Measurements from ENCODE around the gene PLEKHM3.

Gene PLEKHM3

GRCh38 chr2:207849443-207849842 is 175.9 kb downstream of the PLEKHM3 start:
- no peaks in the 10 kb centered on the region for H3K9me3 ChIP-seq (ENCODE audit: insufficient read depth, low read length)
- H3K4me2 ChIP-seq (ENCODE audit: low read depth, low read length, poor library complexity, severe bottlenecking): no peak overlapping the region
- H3K27ac ChIP-seq (ENCODE audit: low read depth, low read length): no peak overlapping the region
- TF ChIP-seq CTCF (IDR thresholded peaks at IDR 0.05; ENCODE audit: insufficient read depth, low read length, poor library complexity, severe bottlenecking) (no peak), EZH2phosphoT487 (conservative IDR thresholded peaks at IDR 0.05; ENCODE audit: low read length) (no peak)
- no peaks in the 10 kb centered on the region for H4K20me1 ChIP-seq (ENCODE audit: low read depth, low read length)
- H3K9me2 ChIP-seq (replicated peaks; ENCODE audit: insufficient read depth, low read length): no peaks in the 10 kb centered on the region
- no peak overlapping the region for H3K9ac ChIP-seq (ENCODE audit: low read length)
- H3K36me3 ChIP-seq (ENCODE audit: low read length): no peaks in the 10 kb centered on the region
- H3K79me2 ChIP-seq (ENCODE audit: insufficient read depth, low read length): no peaks in the 10 kb centered on the region
- no peaks in the 10 kb centered on the region for H3F3A ChIP-seq (ENCODE audit: insufficient read depth)
- H3K27me3 ChIP-seq (ENCODE audit: low read length): no peaks in the 10 kb centered on the region
- H3K4me3 ChIP-seq (ENCODE audit: insufficient read depth, low read length, poor library complexity, severe bottlenecking): no peak overlapping the region
- H2AFZ ChIP-seq (ENCODE audit: low read depth, low read length, severe bottlenecking): no peak overlapping the region

GRCh38 chr2:207848545-207848928 is 176.8 kb downstream of the PLEKHM3 start:
- TF ChIP-seq EZH2phosphoT487 (conservative IDR thresholded peaks at IDR 0.05; ENCODE audit: low read length) (no peak), CTCF (IDR thresholded peaks at IDR 0.05; ENCODE audit: insufficient read depth, low read length, poor library complexity, severe bottlenecking) (no peak)
- no peak overlapping the region for H3K9ac ChIP-seq (ENCODE audit: low read length)
- H3K4me3 ChIP-seq (ENCODE audit: insufficient read depth, low read length, poor library complexity, severe bottlenecking): no peak overlapping the region
- H3K4me2 ChIP-seq (ENCODE audit: low read depth, low read length, poor library complexity, severe bottlenecking): no peak overlapping the region
- H3K27me3 ChIP-seq (ENCODE audit: low read length): no peaks in the 10 kb centered on the region
- H3K9me2 ChIP-seq (replicated peaks; ENCODE audit: insufficient read depth, low read length): no peaks in the 10 kb centered on the region
- H3K27ac ChIP-seq (ENCODE audit: low read depth, low read length): no peak overlapping the region
- no peaks in the 10 kb centered on the region for H3F3A ChIP-seq (ENCODE audit: insufficient read depth)
- H3K9me3 ChIP-seq (ENCODE audit: insufficient read depth, low read length): no peaks in the 10 kb centered on the region
- no peak overlapping the region for H2AFZ ChIP-seq (ENCODE audit: low read depth, low read length, severe bottlenecking)
- H4K20me1 ChIP-seq (ENCODE audit: low read depth, low read length): no peaks in the 10 kb centered on the region
- no peaks in the 10 kb centered on the region for H3K79me2 ChIP-seq (ENCODE audit: insufficient read depth, low read length)
- H3K36me3 ChIP-seq (ENCODE audit: low read length): no peaks in the 10 kb centered on the region

GRCh38 chr2:207847807-207848544 is 177.4 kb downstream of the PLEKHM3 start:
- H3K27me3 ChIP-seq (ENCODE audit: low read length): no peaks in the 10 kb centered on the region
- H3K9ac ChIP-seq (ENCODE audit: low read length): no peak overlapping the region
- no peaks in the 10 kb centered on the region for H3K79me2 ChIP-seq (ENCODE audit: insufficient read depth, low read length)
- H3K36me3 ChIP-seq (ENCODE audit: low read length): no peaks in the 10 kb centered on the region
- H3K4me3 ChIP-seq (ENCODE audit: insufficient read depth, low read length, poor library complexity, severe bottlenecking): no peak overlapping the region
- no peaks in the 10 kb centered on the region for H4K20me1 ChIP-seq (ENCODE audit: low read depth, low read length)
- no peaks in the 10 kb centered on the region for H3K9me2 ChIP-seq (replicated peaks; ENCODE audit: insufficient read depth, low read length)
- H3K27ac ChIP-seq (ENCODE audit: low read depth, low read length): no peak overlapping the region
- H2AFZ ChIP-seq (ENCODE audit: low read depth, low read length, severe bottlenecking): no peak overlapping the region
- no peaks in the 10 kb centered on the region for H3K9me3 ChIP-seq (ENCODE audit: insufficient read depth, low read length)
- TF ChIP-seq CTCF (IDR thresholded peaks at IDR 0.05; ENCODE audit: insufficient read depth, low read length, poor library complexity, severe bottlenecking) (no peak), EZH2phosphoT487 (conservative IDR thresholded peaks at IDR 0.05; ENCODE audit: low read length) (no peak)
- H3F3A ChIP-seq (ENCODE audit: insufficient read depth): no peaks in the 10 kb centered on the region
- H3K4me2 ChIP-seq (ENCODE audit: low read depth, low read length, poor library complexity, severe bottlenecking): no peak overlapping the region
